HepG2 (cell line): Measurements from ENCODE around the gene FAM240A. TPM values are rescaled to one million over a fixed set of nuclear protein-coding genes. Genes with fewer than 3 reads are reported as not detected.

Experiments
- ATF2 ChIP-seq: sonication (generic); formaldehyde crosslinking; IDR thresholded peaks from 2 replicates; pipeline ENCODE4 v1.4.0; 2020; ENCODE audit warnings: missing genetic modification reagents
- HOXA5 ChIP-seq: sonication (generic); formaldehyde crosslinking; IDR thresholded peaks from 2 replicates; pipeline ENCODE4 v1.4.0; 2020; ENCODE audit warnings: missing genetic modification reagents
- KDM5B ChIP-seq: sonication (generic); formaldehyde crosslinking; IDR thresholded peaks from 2 replicates; pipeline ENCODE4 v1.4.0; 2020; ENCODE audit warnings: missing genetic modification reagents, mild to moderate bottlenecking, borderline replicate concordance
- MAX ChIP-seq: IDR thresholded peaks from 2 replicates; pipeline ENCODE4 v1.6.1; 2012; ENCODE audit warnings: inconsistent platforms
- MIXL1 ChIP-seq: IDR thresholded peaks from 2 replicates; pipeline ENCODE4 v1.6.1; 2016
- MYPOP ChIP-seq: sonication (generic); formaldehyde crosslinking; IDR thresholded peaks from 2 replicates; pipeline ENCODE4 v1.8.1; 2023; ENCODE audit warnings: mild to moderate bottlenecking, moderate library complexity, missing genetic modification reagents
- NCOR1 ChIP-seq: fragments of 200-600 bp; sonication (generic); IDR thresholded peaks from 2 replicates; pipeline ENCODE4 v1.7.0; 2017; ENCODE audit warnings: antibody characterized with exemption, low read length, borderline replicate concordance
- PITX1 ChIP-seq: sonication (generic); formaldehyde crosslinking; IDR thresholded peaks from 2 replicates; pipeline ENCODE4 v1.5.1; 2020; ENCODE audit warnings: mild to moderate bottlenecking, missing genetic modification reagents
- SOX13 ChIP-seq, 3 experiments: fragments of 450-650 bp in 1 of 3; sonication (generic) in 1 of 3; formaldehyde crosslinking in 1 of 3; IDR thresholded peaks in 2 of 3; conservative IDR thresholded peaks in 1 of 3; 2 replicates each; pipeline versions ENCODE4 v1.5.0 to v1.6.1; 2016 to 2020; ENCODE audit warnings: antibody characterized with exemption in 1 of 3, mild to moderate bottlenecking in 1 of 3, missing compliant biosample characterization in 1 of 3, missing genetic modification reagents in 1 of 3, moderate library complexity in 1 of 3
- TBX3 ChIP-seq: fragments of 450-650 bp; IDR thresholded peaks from 2 replicates; pipeline ENCODE4 v1.6.1; 2017; ENCODE audit warnings: antibody characterized with exemption, mild to moderate bottlenecking, inconsistent platforms, borderline replicate concordance
- THAP11 ChIP-seq: IDR thresholded peaks from 2 replicates; pipeline ENCODE4 v1.6.1; 2016; ENCODE audit warnings: missing biosample characterization, missing genetic modification reagents
- ZNF12 ChIP-seq: sonication (generic); formaldehyde crosslinking; IDR thresholded peaks from 2 replicates; pipeline ENCODE4 v1.5.0; 2020; ENCODE audit warnings: missing genetic modification reagents
- ZNF263 ChIP-seq: sonication (generic); formaldehyde crosslinking; IDR thresholded peaks from 2 replicates; pipeline ENCODE4 v1.4.0; 2020; ENCODE audit warnings: missing genetic modification reagents
- ZNF609 ChIP-seq: sonication (generic); formaldehyde crosslinking; IDR thresholded peaks from 2 replicates; pipeline ENCODE4 v1.4.0; 2020; ENCODE audit warnings: mild to moderate bottlenecking, missing genetic modification reagents, borderline replicate concordance
- ZNF772 ChIP-seq: sonication (generic); formaldehyde crosslinking; IDR thresholded peaks from 2 replicates; pipeline ENCODE4 v1.5.0; 2020; ENCODE audit warnings: mild to moderate bottlenecking, missing genetic modification reagents
- polyA plus RNA-seq, 8 experiments: library from polyadenylated mRNA; depleted of rRNA in 3 of 8; stranded (reverse) in 7 of 8; unstranded in 1 of 8; fragments of >200 nt; fragmentation: Illumina TruSeq in 4 of 8; extraction: Trizol in 4 of 8; gene quantifications; 2 replicates each; pipeline versions ENCODE4 v1.2.1 to v1.2.3, GENCODE V29; 2011 to 2016; ENCODE audit warnings: low read depth in 4 of 8, missing spikeins in 1 of 8, mixed read lengths in 1 of 8; ENCODE audit not compliant: insufficient read depth in 1 of 8
- total RNA-seq, 5 experiments: library from RNA; depleted of rRNA; stranded (reverse); fragments of >200 nt; fragmentation: Illumina TruSeq; extraction: Trizol; gene quantifications; 2 replicates each; pipeline ENCODE4 v1.2.3, GENCODE V29; 2016; ENCODE audit warnings: low read depth in 1 of 5
- TF ChIP-seq, protein P1 (sequence below): sonication (generic); formaldehyde crosslinking; IDR thresholded peaks from 2 replicates; pipeline ENCODE4 v1.8.1; 2023; ENCODE audit warnings: missing genetic modification reagents, inconsistent platforms, borderline replicate concordance
- TF ChIP-seq, protein P2 (sequence below): sonication (generic); formaldehyde crosslinking; conservative IDR thresholded peaks from 2 replicates; pipeline ENCODE4 v1.4.0; 2020; ENCODE audit warnings: missing genetic modification reagents

FAM240A gene
- total and polyA plus RNA-seq, 2 of the 13 experiments (the other 11 are each of a cell fraction or from before 2014, with no cell fraction given) = not detected

DNA sequence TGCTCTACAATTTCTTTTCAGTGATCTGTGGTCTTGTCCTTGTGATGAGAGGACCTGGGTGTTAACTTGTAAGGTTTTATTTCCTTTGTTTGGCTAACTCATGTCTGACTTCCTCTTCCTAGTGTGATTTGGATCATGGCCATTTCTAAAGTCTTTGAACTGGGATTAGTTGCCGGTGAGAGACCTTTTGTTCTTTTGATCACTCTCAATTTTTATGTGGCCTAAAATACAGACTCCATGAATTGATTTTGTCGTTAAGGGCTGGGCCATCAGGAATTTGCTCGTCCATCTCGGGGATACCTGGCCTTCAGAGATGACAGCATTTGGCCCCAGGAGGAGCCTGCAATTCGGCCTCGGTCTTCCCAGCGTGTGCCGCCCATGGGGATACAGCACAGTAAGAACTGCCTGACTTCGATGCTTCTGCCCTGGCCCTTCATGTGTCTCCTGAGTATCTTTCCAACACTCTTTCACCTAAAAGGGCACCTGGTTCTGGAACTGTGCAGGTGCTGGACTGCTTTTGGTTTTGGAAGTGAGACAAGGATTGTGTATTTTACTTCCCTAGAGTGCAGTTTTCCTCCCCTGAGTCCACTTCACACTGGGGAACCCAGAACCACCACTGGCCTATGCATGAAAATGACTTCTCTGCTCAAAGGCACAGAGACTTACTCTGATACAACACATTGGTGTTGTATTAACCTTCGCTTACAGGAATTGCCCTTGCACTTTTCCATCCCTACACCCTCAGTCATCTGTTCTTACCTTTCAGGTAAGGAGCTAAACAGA lies 33.2 kb upstream of the FAM240A start (continued):
- TF ChIP-seq, protein P1, sequence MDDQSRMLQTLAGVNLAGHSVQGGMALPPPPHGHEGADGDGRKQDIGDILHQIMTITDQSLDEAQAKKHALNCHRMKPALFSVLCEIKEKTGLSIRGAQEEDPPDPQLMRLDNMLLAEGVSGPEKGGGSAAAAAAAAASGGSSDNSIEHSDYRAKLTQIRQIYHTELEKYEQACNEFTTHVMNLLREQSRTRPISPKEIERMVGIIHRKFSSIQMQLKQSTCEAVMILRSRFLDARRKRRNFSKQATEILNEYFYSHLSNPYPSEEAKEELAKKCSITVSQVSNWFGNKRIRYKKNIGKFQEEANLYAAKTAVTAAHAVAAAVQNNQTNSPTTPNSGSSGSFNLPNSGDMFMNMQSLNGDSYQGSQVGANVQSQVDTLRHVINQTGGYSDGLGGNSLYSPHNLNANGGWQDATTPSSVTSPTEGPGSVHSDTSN (CRISPR knock-in tag) = no peak
- TF ChIP-seq NCOR1 (peak; percentile 79; the same call in 1 of the 2 replicates), MIXL1 (CRISPR knock-in tag) (peak; percentile 56; the same call in 1 of the 2 replicates), ATF2 (CRISPR knock-in tag) (0 out of 2 replicates have a peak, but pooled peaks have one; percentile 14), ZNF772 (CRISPR knock-in tag) (0 out of 2 replicates have a peak, but pooled peaks have one; percentile 35), ZNF12 (CRISPR knock-in tag) (0 out of 2 replicates have a peak, but pooled peaks have one; percentile 21), MYPOP (CRISPR knock-in tag) (peak; percentile 50; the same call in 1 of the 2 replicates), MAX (peak; percentile 59), THAP11 (CRISPR knock-in tag) (peak; percentile 34; the same call in 1 of the 2 replicates), SOX13 (IDR thresholded peaks at IDR 0.05) (peak; percentile 90), SOX13 (CRISPR knock-in tag; conservative IDR thresholded peaks at IDR 0.05 in 1 of 2, IDR thresholded peaks at IDR 0.05 in 1 of 2) (peak in 1 of 2 experiments; percentile 97; a peak in 2 of 4 replicates), ZNF609 (CRISPR knock-in tag) (no peak; the same call in 1 of the 2 replicates), TBX3 (peak; percentile 78; the same call in 1 of the 2 replicates), ZNF263 (CRISPR knock-in tag) (peak; percentile 30; the same call in 1 of the 2 replicates), PITX1 (peak; percentile 99), KDM5B (CRISPR knock-in tag) (peak; percentile 28; the same call in 1 of the 2 replicates), HOXA5 (CRISPR knock-in tag) (no peak)
- TF ChIP-seq, protein P2, sequence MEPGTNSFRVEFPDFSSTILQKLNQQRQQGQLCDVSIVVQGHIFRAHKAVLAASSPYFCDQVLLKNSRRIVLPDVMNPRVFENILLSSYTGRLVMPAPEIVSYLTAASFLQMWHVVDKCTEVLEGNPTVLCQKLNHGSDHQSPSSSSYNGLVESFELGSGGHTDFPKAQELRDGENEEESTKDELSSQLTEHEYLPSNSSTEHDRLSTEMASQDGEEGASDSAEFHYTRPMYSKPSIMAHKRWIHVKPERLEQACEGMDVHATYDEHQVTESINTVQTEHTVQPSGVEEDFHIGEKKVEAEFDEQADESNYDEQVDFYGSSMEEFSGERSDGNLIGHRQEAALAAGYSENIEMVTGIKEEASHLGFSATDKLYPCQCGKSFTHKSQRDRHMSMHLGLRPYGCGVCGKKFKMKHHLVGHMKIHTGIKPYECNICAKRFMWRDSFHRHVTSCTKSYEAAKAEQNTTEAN (CRISPR knock-in tag) = 0 out of 2 replicates have a peak, but pooled peaks have one; percentile 34
